NCI-H510A treated with DMSO at 0.1 percent for 48 hours (cell line): ENCODE results near the gene ARL14EPL.
"Not testable (repeated sequence)": the region's sequence is repeated elsewhere in the genome, so short reads cannot be mapped to it uniquely, and the experiment has no call there.

Source experiments
- DNase-seq: peaks from one replicate; lab custom pipeline; 2025; lab: John Stamatoyannopoulos, UW

Gene ARL14EPL

DNA sequence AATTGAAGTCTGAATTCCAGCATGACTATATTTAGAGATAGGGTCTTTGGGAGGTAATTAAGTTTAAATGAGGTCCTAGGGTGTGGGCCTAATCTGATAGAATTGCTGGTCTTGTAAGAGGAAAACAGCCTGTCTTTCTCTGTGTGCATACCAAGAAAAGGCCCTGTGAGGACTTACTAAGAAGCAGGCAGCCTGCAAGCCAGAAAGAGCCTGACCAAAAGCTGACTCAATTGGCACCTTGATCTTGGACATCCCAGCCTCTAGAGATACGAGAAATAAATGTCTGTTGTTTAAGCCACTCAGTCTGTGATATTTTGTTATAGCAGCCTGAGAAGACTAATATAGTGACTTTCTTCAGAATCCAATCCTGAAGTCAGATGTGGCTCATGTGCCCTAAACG is 14.6 kb downstream of the ARL14EPL start:
- no peak for DNase-seq

DNA sequence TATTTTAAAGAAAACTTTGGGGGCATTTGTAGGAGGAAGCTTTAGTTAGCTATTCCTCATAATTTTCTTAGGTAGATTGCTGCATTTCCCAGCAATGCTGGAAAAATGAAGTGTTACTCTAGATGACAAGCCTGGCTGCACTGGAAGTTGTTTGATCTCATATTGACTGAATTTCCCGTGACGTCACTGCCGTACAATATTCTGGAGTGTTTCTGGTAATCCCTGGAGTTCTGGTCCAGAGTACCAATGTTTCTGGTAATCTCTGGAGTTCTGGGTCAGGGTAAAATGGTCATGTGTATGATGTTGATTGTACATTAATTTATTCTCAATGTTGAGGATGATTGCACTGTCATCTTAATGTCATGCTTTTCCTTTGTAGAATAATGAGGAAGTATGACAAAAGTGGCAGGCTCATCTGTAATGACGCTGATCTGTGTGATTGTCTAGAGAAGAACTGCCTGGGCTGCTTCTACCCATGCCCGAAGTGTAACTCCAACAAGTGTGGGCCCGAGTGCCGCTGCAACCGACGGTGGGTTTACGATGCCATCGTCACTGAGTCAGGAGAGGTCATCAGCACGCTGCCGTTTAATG is 26.2 kb downstream of the ARL14EPL start:
- DNase-seq: no peak

GRCh38 chr5:116062352-116062751 is 30.1 kb downstream of the ARL14EPL start:
- DNase-seq: no peak

DNA sequence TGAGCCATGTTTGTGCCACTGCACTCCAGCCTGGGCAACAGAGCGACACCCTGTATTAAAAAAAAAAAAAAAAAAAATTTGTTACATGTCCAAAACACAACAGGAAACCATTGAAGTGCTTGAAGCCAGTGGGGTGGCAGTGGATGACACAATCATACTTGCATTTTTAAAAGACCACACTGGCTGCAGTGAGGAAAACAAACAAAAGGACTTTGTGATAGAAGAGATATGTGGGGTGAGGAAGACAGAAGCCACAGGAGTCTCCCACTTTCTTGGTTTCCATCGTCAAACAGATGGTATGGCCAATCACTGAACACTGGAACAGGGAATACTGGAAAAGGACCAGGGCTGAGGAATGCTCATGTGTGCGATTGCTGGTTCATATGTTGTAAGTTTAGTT is 31.7 kb downstream of the ARL14EPL start:
- DNase-seq: no peak

- DNase-seq: no peak
These were observed 35.9 kb downstream of the ARL14EPL start for GRCh38 chr5:116068028-116068632.

DNA sequence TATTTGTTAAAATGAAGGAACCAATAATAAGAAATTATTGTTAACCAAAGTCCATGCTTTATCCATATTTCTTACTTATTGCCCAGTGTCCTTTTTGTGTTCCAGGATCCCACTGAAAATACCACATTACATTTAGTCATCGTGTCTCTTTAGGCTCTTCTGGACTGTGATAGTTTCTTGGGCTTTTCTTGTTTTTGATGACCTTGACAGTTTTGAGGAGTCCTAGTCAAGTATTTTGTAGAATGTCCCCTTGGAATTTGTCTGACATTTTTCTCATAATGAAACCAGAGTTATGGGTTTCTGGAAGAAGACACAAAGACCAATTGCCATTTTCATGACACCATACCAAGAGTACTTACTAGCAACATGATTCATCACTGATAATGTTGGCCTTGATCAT is 38.9 kb downstream of the ARL14EPL start:
- no peak for DNase-seq

- DNase-seq: no peak
These were observed 43.0 kb downstream of the ARL14EPL start for GRCh38 chr5:116075191-116075831.

DNA sequence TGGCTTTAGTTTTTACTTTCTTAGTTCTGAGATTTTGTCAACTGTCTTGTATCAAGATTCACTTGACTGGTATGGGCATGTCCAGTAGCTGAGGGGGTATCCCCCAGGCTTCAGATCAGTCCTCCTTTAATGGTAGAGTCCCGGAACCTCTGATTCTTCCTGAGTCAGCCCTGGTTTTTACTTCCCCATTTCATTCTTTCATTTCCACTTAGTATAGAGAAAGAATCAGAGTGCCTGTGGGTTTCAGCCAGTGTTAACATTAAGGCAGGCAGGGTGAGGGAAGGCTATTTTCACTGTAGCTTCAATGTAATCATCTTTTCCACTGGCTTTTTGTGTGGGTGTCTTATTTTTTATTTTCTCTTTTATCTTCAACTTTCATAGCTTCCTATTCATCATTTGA is 44.2 kb downstream of the ARL14EPL start:
- DNase-seq: no peak

- no peak for DNase-seq
These were observed 45.9 kb downstream of the ARL14EPL start for GRCh38 chr5:116078199-116078598.

DNA sequence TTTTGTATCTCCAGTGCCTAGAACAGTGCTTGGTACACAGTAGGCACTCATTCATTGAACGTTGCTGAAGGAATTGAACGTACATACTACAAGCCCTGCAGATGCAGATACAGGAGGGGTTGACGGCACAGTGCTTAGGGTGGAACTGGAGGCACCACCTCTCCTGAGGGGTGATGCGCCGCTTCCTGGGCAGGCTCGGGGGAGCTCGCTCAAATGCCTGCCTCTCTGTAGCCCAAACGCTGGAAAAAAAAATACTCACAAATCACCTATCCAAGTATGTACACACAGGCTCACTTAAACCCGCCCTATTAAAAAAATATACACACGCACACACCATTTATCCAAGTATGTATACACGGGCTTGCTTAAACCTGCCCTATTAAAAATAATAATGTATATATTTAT is 52.0 kb downstream of the ARL14EPL start:
- DNase-seq: no peak

GRCh38 chr5:116084871-116085715 is 52.8 kb downstream of the ARL14EPL start, which contains the start of gene COMMD10:
Gene COMMD10 (plus strand): TSS chr5:116085025.
- DNase-seq: peak; percentile 57

DNA sequence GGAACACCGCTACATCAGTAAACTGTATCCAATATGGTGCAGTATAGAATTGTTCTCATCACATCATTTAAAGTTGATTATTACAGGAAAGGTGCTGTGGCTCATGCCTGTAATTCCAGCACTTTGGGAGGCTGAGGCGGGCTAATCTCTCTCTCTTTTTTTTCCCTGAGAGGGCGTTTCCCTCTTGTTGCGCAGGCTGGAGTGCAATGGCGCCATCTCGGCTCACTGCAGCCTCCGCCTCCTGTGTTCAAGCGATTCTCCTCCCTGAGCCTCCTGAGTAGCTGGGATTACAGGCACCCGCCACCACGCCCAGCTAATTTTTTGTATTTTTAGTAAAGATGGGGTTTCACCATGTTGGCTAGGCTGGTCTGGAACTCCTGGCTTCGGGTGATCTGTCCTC is 54.0 kb downstream of the ARL14EPL start:
- DNase-seq: not testable (repeated sequence)

DNA sequence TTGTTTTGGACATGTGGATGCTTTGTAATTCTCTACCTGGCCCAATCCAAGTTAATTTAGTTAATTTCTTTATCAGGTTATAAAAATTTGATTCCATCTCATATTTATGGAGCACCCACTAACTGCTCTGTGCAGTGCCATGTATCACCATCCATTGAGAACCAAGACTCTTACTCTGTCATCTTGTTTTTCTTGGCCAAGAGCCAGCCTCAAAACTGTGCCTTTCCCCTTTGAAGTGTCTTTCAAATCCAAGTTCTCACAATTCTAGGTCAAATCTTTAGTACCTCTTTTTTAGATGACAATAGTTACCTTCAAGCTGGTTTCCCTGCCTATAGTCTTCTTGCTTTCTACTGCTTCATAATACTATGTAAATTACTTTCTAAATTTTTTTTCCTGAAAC is 55.8 kb downstream of the ARL14EPL start:
- DNase-seq: no peak

GRCh38 chr5:116090302-116090701 is 58.0 kb downstream of the ARL14EPL start:
- no peak for DNase-seq

GRCh38 chr5:116091416-116091815 is 59.1 kb downstream of the ARL14EPL start:
- no peak for DNase-seq

- no peak for DNase-seq
These were observed 65.0 kb downstream of the ARL14EPL start for GRCh38 chr5:116097301-116097700.

GRCh38 chr5:116098998-116099397 is 66.7 kb downstream of the ARL14EPL start:
- DNase-seq: no peak

- not testable (repeated sequence) for DNase-seq
These were observed 72.7 kb downstream of the ARL14EPL start for GRCh38 chr5:116104941-116105340.
